ENCODE results near the gene TRABD2B.

The TRABD2B gene

GRCh38 chr1:47725000-47725473 is 272.1 kb downstream of the TRABD2B start:
- no peak for DNase-seq (ENCODE audit: low read depth in 3 of 3)

DNA sequence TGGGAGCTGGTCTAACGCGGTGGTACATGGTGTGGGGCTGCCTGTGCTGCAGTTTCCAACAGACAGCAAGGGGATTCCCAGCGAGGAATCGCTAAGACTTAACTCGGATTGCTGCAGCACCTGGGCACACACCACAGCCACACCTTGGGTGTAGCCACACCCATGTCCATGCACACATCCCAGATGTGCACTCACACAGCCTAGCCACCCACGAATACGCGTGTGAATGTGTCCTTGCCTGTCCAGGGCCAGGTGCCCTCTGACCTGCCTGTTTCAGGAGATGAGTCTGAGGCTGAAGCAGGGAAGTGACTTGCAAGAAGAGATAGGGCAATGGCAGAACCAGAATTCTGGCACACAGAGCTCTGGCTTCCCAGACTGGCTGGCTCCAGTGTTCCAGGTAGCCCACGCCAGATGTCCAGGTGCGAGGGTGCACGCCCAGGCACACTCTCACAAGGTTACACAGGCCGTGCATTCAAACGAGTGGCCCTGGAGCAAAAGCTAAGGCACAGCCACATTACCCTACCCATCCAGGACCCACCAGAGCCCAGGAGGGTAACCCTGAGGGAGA is 272.7 kb downstream of the TRABD2B start:
- DNase-seq (ENCODE audit: low read depth in 3 of 3), result no peak

DNA sequence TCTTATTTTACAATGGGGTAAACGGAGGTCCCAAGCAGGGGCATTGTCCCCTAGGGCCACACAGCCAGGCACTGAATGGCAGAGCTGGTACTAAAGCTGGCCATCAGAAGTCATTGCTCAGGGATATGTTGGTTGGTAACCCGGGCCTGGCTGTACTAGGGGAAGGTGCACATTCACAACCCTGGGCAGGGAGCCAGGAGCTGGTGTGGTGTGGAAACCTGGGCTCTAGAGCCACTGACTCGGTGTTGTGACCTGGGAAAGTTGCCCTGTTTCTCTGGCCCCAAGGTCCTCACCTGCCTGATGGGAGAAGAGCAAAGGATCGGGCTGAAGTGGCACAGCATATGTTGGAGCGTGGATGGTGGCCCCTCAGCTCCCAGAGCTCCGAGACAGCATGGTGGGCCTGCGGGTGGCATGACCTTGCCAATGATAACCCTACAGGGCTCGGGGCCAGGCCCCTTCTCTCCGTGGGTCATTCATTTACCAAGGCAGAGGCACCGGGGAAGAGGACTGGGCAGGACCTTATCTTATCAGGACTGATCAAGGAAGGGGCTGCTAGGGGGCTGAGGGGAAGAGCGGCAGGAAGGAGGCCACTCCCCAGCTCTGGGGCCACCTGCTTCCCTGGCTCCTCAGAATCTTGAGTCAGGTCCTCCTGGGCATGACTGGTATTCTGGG is 274.1 kb downstream of the TRABD2B start:
- no peak for DNase-seq (ENCODE audit: low read depth in 3 of 3)

DNA sequence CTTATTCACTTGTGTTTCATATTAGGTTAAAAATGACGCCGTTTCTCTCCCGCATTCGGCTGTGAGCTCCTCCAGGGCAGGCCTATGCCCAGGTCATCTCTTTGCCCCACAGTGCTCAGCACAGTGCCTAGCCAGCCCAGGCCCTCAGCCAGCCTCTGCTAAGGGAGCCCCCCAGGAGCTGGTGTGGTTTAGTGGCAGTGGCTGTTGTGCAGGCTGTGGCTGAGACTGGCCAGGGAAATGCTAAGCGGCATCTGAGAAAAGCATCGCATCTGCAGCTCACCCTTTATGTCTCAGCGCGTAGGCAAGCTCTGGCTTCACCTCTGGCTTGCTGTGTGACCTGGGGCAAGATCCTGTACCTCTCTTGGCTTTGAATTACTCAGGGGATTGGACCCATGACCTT is 275.1 kb downstream of the TRABD2B start:
- no peak for DNase-seq (ENCODE audit: low read depth in 3 of 3)

DNA sequence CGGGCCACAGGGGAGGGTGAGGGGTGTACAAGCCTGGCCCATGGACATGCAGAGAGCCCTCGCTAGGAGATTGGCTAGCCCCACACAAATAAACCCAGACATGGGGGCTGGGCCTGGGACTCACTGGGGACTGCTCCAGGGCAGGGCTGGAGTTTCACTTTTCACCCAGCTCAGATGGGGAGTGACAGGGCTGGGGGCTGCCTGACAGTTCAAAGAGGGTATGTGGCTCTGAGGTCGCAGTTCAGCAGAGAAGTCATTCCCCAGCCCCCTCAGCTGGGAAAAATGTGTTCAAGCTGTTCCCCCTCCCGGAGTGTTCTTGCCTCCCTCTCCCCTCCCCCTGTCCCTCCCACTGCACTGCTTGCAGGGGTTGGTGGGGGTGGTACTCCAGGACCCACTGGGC is 277.1 kb downstream of the TRABD2B start:
- DNase-seq (ENCODE audit: low read depth in 3 of 3), result no peak

DNA sequence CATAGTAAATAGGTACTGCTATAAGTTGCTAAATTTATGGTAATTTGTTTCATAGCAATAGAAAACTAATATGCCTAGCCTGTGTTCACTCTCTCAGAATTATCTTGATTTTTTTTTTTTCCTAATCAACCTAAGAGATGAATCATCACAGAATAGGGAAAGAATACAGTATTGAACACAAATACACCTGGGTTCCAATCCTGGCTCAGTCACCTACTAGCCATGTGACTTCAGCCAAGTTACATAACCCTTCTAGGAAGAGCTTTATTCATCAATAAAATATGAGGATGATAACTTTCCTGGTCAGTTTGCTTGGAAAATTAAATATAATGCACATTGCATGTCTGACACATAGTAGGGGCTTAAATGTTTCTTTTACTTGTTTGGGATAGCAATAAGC is 279.8 kb downstream of the TRABD2B start:
- no peak for DNase-seq (ENCODE audit: low read depth in 3 of 3)

GRCh38 chr1:47713975-47714767 is 283.0 kb downstream of the TRABD2B start:
- no peak for DNase-seq (ENCODE audit: low read depth in 3 of 3)

GRCh38 chr1:47713333-47713953 is 283.7 kb downstream of the TRABD2B start:
- DNase-seq (ENCODE audit: low read depth in 3 of 3), result no peak

DNA sequence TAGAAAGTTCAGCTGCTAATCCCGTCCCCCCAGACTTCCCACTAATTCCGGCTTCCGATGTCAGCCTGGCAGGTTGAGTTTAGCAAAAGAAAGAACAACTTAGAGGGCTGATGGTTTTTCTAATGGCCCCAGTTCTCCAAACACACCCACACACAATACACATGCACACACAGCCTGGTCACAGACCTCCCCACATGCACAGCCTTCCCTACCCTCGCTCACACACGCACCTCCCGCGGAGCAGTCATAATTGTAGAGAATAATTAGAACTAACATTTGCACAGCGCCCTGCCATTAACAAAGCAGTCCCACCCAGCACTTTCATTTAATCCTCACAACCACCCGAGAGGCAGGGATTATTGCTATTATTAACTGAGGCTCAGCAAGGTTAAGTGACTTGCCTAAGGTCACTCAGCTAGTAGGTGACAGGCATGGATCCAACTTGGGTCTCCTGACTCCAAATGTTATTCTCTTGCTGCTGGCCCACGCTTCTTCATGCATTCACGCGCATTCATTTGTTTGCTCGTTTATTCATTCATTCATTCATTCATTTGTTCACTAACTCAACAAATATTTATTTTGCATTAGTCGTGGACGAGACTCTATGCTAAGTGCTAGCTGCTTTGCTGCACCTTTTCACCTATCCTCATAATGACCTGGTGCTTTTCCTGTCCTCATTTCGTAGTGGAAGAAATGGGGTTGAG is 284.4 kb downstream of the TRABD2B start:
- no peak for DNase-seq (ENCODE audit: low read depth in 3 of 3)

GRCh38 chr1:47711848-47712492 is 285.2 kb downstream of the TRABD2B start:
- no peak for DNase-seq (ENCODE audit: low read depth in 3 of 3)

DNA sequence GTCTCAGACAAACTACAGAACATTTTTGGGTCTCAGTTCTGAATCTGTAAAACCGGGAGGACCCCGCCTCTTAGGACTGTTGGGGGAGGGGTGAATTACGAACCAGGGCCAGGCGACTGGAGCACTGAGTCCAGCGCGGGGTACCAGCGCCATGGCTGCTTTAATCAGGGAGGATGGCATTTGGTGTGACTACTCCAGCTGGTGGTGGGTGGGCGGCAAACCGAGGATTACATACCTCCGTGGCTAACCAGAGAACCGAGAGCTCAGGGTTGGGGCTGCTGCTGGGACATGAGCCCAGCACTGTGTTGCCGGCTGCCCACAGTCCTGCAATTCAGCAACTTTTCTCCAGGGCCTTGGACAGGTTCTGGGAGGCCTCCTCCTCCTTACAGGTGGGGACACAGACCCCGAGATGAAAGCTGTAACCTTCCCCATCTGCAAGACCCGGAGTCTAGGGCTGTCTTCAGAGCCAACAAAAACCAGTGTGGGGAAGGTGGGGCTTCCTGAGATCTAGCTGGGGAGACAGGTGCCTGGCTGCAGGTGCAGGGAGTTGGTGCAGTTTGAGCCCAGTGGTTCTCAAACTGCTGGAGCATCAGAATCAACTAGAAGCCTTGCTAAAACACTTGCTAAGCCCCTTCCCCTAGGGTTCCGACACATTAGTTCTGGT is 285.9 kb downstream of the TRABD2B start:
- DNase-seq (ENCODE audit: low read depth in 3 of 3), result no peak
